ENCODE results near the gene TEP1. TPM values are rescaled to one million over a fixed set of nuclear protein-coding genes. Genes with fewer than 3 reads are reported as not detected.
"Not testable (repeated sequence)": the region's sequence is repeated elsewhere in the genome, so short reads cannot be mapped to it uniquely, and the experiment has no call there.

The TEP1 gene
- total RNA-seq, 2 donors from 2014 or later, result 36.1 to 38.7 TPM

GRCh38 chr14:20400965-20401593 lies 12.2 kb downstream of the TEP1 start:
- intact Hi-C loops (cut with DNase I), result loop anchor here in 1 of 2 donors (1.0 to 5.0 kb wide), 2 partner anchors 20 to 131 kb away; no protein-coding TSS in a partner anchor
- no peak for DNase-seq (ENCODE audit: low spot score)

GRCh38 chr14:20400589-20400964 lies 12.7 kb downstream of the TEP1 start:
- intact Hi-C loops (cut with DNase I), result loop anchor here in 1 of 2 donors (5.0 kb wide), 1 partner anchor 132 kb away; no protein-coding TSS in a partner anchor

GRCh38 chr14:20397511-20397910 lies 15.8 kb downstream of the TEP1 start:
- intact Hi-C loops (cut with DNase I), result no loop called here
- DNase-seq (ENCODE audit: low spot score), result no peak

More at GRCh38 chr14:20400589-20400964, 12.7 kb downstream of the TEP1 start:
- DNase-seq (ENCODE audit: low spot score), result no peak

- intact Hi-C loops (cut with DNase I), result no loop called here
- DNase-seq (ENCODE audit: low spot score), result no peak
These were observed 21.8 kb downstream of the TEP1 start for GRCh38 chr14:20391505-20391904.

GRCh38 chr14:20388159-20388558 lies 25.1 kb downstream of the TEP1 start:
- intact Hi-C loops (cut with DNase I), result no loop called here
- DNase-seq (ENCODE audit: low spot score), result no peak

GRCh38 chr14:20387576-20387975 lies 25.7 kb downstream of the TEP1 start:
- intact Hi-C loops (cut with DNase I), result no loop called here

GRCh38 chr14:20386276-20386855 lies 26.9 kb downstream of the TEP1 start:
- DNase-seq (ENCODE audit: low spot score), result no peak
- intact Hi-C loops (cut with DNase I), result no loop called here

More at GRCh38 chr14:20387576-20387975, 25.7 kb downstream of the TEP1 start:
- DNase-seq (ENCODE audit: low spot score), result no peak

DNA sequence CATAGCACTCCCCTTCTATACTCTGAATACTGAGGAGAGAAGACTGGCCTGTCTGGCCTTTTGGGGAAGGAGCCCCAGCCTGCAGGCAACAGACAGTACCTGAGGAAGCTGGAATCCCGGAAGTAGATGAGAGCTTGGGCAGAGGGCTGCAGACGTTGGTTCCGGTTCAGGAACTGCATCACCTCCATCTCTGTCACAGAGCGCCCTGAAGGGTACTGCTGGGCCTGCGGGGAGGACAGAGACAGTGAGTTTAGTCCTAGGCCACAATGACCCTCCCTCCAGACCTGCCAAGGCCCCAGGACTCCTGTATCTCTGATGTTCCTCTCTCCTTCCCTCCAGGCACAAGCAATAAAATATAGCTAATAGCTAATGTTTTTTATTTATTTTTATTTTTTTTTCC lies 28.4 kb downstream of the TEP1 start:
- intact Hi-C loops (cut with DNase I), result no loop called here
- DNase-seq (ENCODE audit: low spot score), result no peak

- no peak for DNase-seq (ENCODE audit: low spot score)
- intact Hi-C loops (cut with DNase I), result no loop called here
These were observed 29.0 kb downstream of the TEP1 start for GRCh38 chr14:20384321-20384720.

DNA sequence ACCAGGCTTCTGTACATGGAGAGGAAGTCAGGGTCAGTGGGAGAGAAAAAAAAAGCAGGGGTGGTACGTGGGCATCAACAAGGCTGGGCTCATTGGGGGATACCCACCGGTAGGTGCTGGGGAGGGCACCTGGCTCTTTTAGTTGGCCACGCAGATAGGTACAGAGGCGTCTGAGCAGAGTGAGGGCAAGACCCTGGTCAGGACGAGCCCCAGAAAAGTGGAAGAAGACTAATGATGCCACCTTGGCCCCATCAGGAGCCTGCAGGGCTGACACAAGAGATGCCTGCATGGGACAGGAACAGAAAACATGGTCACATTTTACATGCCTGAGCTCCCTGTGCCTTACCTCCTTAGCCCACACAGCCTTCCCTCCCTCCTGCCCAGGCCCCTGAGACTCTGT lies 29.7 kb downstream of the TEP1 start:
- DNase-seq (ENCODE audit: low spot score), result no peak
- intact Hi-C loops (cut with DNase I), result no loop called here

DNA sequence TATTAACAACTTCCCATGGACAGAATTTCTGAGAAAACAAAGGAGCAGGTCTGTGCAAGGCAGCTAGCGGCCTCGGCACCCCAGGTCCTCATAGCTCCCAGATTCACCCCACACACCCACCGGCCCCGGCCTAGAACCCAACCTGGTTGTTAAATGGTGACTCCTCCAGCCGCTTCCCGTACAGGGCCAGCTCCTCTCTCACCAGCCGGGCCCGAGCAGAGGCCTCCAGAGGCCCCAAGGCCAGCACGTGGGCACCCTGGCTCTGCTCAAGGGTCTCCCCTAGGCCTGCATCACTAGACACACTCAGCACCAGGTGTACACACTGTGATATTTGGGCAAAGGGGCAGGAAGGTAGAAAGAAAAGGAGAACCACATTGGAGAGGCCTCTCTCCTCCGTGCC lies 30.3 kb downstream of the TEP1 start:
- no peak for DNase-seq (ENCODE audit: low spot score)
- intact Hi-C loops (cut with DNase I), result no loop called here

- DNase-seq (ENCODE audit: low spot score), result no peak
- intact Hi-C loops (cut with DNase I), result no loop called here
These were observed 30.8 kb downstream of the TEP1 start for GRCh38 chr14:20382526-20382925.

GRCh38 chr14:20381341-20381740 lies 32.0 kb downstream of the TEP1 start:
- intact Hi-C loops (cut with DNase I), result no loop called here
- no peak for DNase-seq (ENCODE audit: low spot score)

GRCh38 chr14:20380681-20381080 lies 32.6 kb downstream of the TEP1 start:
- DNase-seq (ENCODE audit: low spot score), result no peak
- intact Hi-C loops (cut with DNase I), result no loop called here

DNA sequence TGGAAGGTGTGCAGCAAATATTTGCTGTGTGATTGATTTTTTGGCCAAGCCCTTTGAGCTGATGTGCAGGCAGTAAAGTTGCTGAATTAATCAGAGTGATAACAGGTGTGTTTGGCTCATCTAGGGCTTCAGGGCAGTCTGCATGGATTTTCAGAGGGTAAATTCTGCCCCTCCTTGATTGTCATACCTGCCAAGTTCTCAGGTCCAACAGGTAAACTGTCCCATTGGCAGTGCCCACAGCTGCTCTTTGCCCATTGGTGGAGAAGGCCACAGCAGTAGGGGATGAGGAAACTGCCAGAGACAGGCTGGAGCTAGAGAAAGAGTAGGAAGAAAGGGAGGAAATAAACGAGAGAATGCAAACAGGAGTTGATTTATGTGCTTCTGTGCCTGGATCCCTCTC lies 33.6 kb downstream of the TEP1 start:
- intact Hi-C loops (cut with DNase I), result loop anchor here in 1 of 2 donors (1.0 kb wide), 1 partner anchor 29 kb away; no protein-coding TSS in a partner anchor
- no peak for DNase-seq (ENCODE audit: low spot score)

- intact Hi-C loops (cut with DNase I), result no loop called here
- no peak for DNase-seq (ENCODE audit: low spot score)
These were observed 36.1 kb downstream of the TEP1 start for GRCh38 chr14:20377171-20377570.

DNA sequence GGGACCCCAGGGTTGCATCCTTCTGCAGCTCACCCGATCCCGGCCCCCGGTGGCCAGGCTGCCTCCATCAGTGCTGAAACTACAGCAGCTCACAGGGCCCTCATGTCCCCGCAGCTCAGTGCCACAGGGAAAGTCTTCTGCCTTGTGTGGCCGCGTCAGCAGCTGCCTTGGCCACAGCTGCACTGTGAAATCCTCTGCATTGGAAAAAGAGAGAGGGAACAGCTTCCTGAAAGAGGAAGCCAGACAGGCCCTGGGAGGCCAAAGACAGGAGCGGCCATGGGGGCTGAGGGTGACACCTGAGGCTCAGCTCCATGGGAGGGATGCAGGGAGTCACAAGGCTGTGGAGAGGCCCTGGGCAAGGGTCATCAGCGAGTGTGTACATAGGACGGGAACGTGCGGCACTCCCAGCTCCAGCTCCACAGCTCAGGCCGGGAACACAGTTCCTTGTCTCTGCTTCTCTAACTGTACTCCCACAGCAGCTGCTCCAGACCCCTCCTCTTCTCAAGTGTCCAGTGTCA lies 37.2 kb downstream of the TEP1 start:
- no peak for DNase-seq (ENCODE audit: low spot score)
- intact Hi-C loops (cut with DNase I), result no loop called here

- intact Hi-C loops (cut with DNase I), result no loop called here
- no peak for DNase-seq (ENCODE audit: low spot score)
These were observed 37.8 kb downstream of the TEP1 start for GRCh38 chr14:20375471-20375870.

- no peak for DNase-seq (ENCODE audit: low spot score)
- intact Hi-C loops (cut with DNase I), result no loop called here
These were observed 40.5 kb downstream of the TEP1 start for GRCh38 chr14:20372796-20373195.

DNA sequence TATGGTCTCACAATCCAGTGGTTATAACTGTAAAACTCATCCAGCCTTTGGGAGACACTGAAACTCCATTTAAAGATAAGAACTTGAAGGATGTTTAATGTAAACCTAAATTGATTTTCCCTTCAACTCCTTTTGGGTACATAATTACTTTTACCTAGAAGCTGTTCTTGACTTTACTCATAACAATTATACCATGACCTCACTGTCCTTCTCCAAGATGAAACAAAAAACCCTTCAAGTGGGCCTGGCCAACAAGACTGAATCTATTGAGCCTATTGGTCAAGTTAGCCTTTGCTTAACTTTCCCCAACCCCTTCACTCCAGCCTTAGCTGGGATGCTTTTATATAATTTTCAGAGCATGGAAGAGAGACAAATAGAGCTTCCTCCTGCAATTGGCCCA lies 47.4 kb downstream of the TEP1 start:
- no peak for DNase-seq (ENCODE audit: low spot score)
- intact Hi-C loops (cut with DNase I), result no loop called here

- intact Hi-C loops (cut with DNase I); DNase-seq (ENCODE audit: low spot score): not testable (repeated sequence)
These were observed 54.8 kb downstream of the TEP1 start for GRCh38 chr14:20358474-20358873.

Measured in posterior vena cava (tissue), 2 donors.